PC-9 (cell line): ENCODE measurements around the gene WNK2.

Experiments
- CTCF ChIP-seq: fragments of 200-600 bp; sonication (generic); conservative IDR thresholded peaks from 2 replicates; pipeline ENCODE4 v1.6.1; 2017; ENCODE audit warnings: mixed run types, antibody characterized with exemption, mild to moderate bottlenecking, moderate library complexity
- EZH2 ChIP-seq: fragments of 200-600 bp; sonication (generic); IDR thresholded peaks from 2 replicates; pipeline ENCODE4 v1.8.0; 2017; ENCODE audit warnings: antibody characterized with exemption, low read depth

- TF ChIP-seq CTCF (no peak), EZH2 (no peak)
Observed at GRCh38 chr9:93319992-93320500, 136.1 kb downstream of the WNK2 start.
